ENCODE measurements around the gene DOCK6. TPM values are rescaled to one million over a fixed set of nuclear protein-coding genes. Genes with fewer than 3 reads are reported as not detected.
"Not testable (repeated sequence)": the region's sequence is repeated elsewhere in the genome, so short reads cannot be mapped to it uniquely, and the experiment has no call there.

The DOCK6 gene
- polyA plus RNA-seq, 1 donor from 2014 or later: not detected

DNA sequence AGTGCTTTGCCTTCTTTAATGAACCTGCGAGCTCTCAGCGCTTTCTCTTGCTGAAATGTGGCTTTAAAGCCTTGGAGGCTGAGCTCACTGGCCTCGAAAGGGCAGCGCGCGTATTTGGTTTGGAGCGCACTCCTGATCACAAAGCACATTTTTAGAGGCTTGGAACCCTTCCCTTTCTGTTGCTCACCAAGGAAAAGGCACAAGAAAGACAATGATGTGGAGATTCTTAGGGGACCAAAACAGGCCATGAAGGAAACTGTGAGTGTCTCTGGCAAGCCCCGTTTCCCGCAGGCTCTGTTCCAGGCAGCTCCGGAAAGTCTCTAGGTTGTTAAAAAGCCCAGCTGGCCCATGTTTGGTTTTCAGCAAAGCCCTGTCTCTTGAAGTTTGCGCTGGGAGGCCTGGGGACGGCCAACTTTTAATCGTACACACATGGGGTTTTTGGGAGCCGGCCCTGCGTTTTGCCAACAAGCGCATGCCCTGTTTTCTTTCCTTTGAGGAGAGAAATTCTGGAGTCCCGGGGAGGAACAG lies 97.4 kb downstream of the DOCK6 start:
- H3K27me3 ChIP-seq (ENCODE audit: insufficient read depth, low read depth, low read length): no peaks in the 10 kb centered on the region
- H3K4me2 ChIP-seq (ENCODE audit: low read length): no peak overlapping the region
- H3K27ac ChIP-seq (ENCODE audit: low read length): no peak overlapping the region

DNA sequence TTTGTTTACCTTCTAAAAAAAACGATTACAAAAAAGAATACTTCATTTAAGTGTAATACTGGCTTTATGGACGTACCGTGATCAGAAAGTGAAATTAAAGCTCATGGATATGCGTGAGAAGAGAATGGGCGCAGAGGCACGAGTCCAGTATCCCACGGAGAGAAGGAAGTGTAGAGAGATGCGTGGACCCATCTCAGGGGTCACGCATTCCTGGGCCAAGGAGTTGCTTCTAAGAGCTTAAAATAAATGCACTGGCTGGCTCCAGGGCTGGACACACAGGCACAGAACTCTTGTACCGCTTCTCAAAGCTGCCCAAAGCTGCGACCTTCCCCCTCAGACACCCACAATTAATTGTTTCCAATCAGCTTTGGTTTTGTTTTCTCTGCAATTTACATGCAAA lies 98.0 kb downstream of the DOCK6 start:
- Histone ChIP-seq H3K4me3 (ENCODE audit: low read length) (no peak overlapping the region), H3F3A (ENCODE audit: insufficient read depth, low read length, poor library complexity, severe bottlenecking) (no peaks in the 10 kb centered on the region), H3K4me2 (ENCODE audit: low read length) (no peak overlapping the region), H3K9me3 (ENCODE audit: low read length) (no peaks in the 10 kb centered on the region), H3K36me3 (ENCODE audit: insufficient read depth, low read length) (no peaks in the 10 kb centered on the region), H3K9ac (ENCODE audit: low read length) (no peak overlapping the region), H3K27ac (ENCODE audit: low read length) (no peak overlapping the region), H4K20me1 (ENCODE audit: insufficient read depth) (no peaks in the 10 kb centered on the region), H2AFZ (ENCODE audit: low read depth, low read length) (no peak overlapping the region), H3K9me2 (ENCODE audit: insufficient read depth, low read length) (no peaks in the 10 kb centered on the region), H3K79me2 (replicated peaks; ENCODE audit: insufficient read depth, low read length) (no peaks in the 10 kb centered on the region), H3K27me3 (ENCODE audit: insufficient read depth, low read depth, low read length) (no peaks in the 10 kb centered on the region)
- TF ChIP-seq, protein P1, sequence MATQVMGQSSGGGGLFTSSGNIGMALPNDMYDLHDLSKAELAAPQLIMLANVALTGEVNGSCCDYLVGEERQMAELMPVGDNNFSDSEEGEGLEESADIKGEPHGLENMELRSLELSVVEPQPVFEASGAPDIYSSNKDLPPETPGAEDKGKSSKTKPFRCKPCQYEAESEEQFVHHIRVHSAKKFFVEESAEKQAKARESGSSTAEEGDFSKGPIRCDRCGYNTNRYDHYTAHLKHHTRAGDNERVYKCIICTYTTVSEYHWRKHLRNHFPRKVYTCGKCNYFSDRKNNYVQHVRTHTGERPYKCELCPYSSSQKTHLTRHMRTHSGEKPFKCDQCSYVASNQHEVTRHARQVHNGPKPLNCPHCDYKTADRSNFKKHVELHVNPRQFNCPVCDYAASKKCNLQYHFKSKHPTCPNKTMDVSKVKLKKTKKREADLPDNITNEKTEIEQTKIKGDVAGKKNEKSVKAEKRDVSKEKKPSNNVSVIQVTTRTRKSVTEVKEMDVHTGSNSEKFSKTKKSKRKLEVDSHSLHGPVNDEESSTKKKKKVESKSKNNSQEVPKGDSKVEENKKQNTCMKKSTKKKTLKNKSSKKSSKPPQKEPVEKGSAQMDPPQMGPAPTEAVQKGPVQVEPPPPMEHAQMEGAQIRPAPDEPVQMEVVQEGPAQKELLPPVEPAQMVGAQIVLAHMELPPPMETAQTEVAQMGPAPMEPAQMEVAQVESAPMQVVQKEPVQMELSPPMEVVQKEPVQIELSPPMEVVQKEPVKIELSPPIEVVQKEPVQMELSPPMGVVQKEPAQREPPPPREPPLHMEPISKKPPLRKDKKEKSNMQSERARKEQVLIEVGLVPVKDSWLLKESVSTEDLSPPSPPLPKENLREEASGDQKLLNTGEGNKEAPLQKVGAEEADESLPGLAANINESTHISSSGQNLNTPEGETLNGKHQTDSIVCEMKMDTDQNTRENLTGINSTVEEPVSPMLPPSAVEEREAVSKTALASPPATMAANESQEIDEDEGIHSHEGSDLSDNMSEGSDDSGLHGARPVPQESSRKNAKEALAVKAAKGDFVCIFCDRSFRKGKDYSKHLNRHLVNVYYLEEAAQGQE (IDR thresholded peaks at IDR 0.05; ENCODE audit: borderline replicate concordance): no peak
- TF ChIP-seq EP300 (conservative IDR thresholded peaks at IDR 0.05; ENCODE audit: poor library complexity, severe bottlenecking) (no peak), MXI1 (conservative IDR thresholded peaks at IDR 0.05; ENCODE audit: poor library complexity, severe bottlenecking) (no peak), SMC3 (conservative IDR thresholded peaks at IDR 0.05; ENCODE audit: poor library complexity) (no peak)

More for the DNA sequence above, 97.4 kb downstream of the DOCK6 start:
- TF ChIP-seq SMC3 (conservative IDR thresholded peaks at IDR 0.05; ENCODE audit: poor library complexity) (no peak), EP300 (conservative IDR thresholded peaks at IDR 0.05; ENCODE audit: poor library complexity, severe bottlenecking) (no peak)
- Histone ChIP-seq H3K9ac (ENCODE audit: low read length) (no peak overlapping the region), H3K79me2 (replicated peaks; ENCODE audit: insufficient read depth, low read length) (no peaks in the 10 kb centered on the region), H4K20me1 (ENCODE audit: insufficient read depth) (no peaks in the 10 kb centered on the region), H3K9me2 (ENCODE audit: insufficient read depth, low read length) (no peaks in the 10 kb centered on the region), H3K36me3 (ENCODE audit: insufficient read depth, low read length) (no peaks in the 10 kb centered on the region), H3K4me3 (ENCODE audit: low read length) (no peak overlapping the region), H3F3A (ENCODE audit: insufficient read depth, low read length, poor library complexity, severe bottlenecking) (no peaks in the 10 kb centered on the region), H2AFZ (ENCODE audit: low read depth, low read length) (no peak overlapping the region), H3K9me3 (ENCODE audit: low read length) (no peaks in the 10 kb centered on the region)

DNA sequence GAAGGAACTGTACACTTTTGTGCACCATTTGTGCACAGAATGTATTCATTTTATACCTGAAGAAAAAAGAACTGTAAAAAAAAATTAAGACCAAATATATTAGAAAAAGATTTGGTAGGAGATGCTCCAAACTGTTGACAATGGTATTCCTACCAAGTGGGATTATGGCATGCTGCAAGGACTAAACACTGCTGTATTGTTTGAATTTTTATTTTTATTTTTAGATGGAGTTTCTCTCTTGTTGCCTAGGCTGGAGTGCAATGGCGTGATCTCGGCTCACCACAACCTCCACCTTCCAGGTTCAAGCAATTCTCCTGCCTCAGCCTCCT lies 101.9 kb downstream of the DOCK6 start:
- H3K79me2 ChIP-seq (replicated peaks; ENCODE audit: insufficient read depth, low read length); H3K4me3 ChIP-seq (ENCODE audit: low read length); H3K27me3 ChIP-seq (ENCODE audit: insufficient read depth, low read depth, low read length); H3K9me2 ChIP-seq (ENCODE audit: insufficient read depth, low read length); H3K9ac ChIP-seq (ENCODE audit: low read length); H4K20me1 ChIP-seq (ENCODE audit: insufficient read depth); H3K36me3 ChIP-seq (ENCODE audit: insufficient read depth, low read length); H3K27ac ChIP-seq (ENCODE audit: low read length); H3K9me3 ChIP-seq (ENCODE audit: low read length); H3F3A ChIP-seq (ENCODE audit: insufficient read depth, low read length, poor library complexity, severe bottlenecking); H2AFZ ChIP-seq (ENCODE audit: low read depth, low read length); H3K4me2 ChIP-seq (ENCODE audit: low read length): not testable (repeated sequence)

All from neural cell (in vitro differentiated cells).